ENCODE results near the gene NR3C1.

NR3C1 gene

DNA sequence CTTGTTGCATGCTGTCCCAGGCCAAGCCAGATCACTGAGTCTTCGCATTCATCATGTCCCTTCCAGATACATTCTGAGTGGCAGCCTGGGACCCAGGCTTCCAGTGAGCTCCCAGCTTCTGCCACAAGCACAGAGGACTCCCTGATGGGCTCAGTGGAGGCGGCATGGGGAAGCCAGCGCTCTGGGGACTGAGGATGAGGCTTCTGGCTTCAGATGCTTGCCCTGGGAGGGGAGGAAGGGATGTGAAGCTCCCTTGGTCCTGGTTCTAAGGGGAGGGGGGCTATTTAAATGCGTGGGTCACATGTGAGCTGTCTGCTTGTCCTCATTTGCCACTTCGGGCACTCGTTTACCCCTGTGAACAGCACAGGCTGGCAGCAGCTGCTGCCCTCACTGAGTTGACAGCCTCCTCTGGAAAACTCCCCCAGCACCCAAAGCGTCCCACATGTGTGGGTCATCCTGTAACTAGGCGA is 174.0 kb downstream of the NR3C1 start:
- DNase-seq, result no peak

DNA sequence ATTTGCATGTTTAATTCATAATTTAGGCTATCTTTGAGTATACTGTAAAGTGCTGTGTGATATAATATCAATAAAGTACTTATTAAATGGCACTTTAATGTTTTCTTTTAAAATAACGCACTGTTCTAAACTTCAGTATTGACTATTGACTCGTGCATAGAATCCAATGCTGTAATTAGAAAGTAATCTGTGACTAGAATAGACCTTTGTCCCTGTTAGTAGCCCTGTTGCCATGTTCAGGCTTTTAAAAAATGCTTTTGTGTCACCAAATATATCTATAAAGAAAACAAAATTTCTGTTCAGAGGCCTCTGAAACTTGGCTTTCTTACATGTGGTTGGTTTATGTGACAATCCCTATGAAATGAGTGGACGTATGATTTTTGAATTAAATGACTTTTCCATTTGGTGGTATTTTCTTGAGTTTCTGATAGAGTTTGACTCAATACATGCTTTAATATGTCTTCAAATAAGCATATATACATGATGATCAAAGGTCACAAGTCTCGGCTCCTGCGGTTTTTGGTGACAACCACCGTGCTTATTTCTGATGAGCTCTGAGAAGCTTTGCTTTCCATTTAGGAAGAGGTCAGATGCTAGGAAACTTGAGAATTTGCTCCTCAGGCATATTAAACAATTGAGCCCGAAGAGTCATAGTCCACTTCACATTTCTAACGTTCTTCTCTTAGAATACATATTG is 174.7 kb downstream of the NR3C1 start:
- no peak for DNase-seq

All from activated CD4-positive, alpha-beta T cell treated with anti-CD3 and anti-CD28 coated beads, Interleukin-2, amount 50 U/mL, for 16 hours (primary cell).